ENCODE results near the gene GLCE.
"Not testable (repeated sequence)": the region's sequence is repeated elsewhere in the genome, so short reads cannot be mapped to it uniquely, and the experiment has no call there.

The GLCE gene

DNA sequence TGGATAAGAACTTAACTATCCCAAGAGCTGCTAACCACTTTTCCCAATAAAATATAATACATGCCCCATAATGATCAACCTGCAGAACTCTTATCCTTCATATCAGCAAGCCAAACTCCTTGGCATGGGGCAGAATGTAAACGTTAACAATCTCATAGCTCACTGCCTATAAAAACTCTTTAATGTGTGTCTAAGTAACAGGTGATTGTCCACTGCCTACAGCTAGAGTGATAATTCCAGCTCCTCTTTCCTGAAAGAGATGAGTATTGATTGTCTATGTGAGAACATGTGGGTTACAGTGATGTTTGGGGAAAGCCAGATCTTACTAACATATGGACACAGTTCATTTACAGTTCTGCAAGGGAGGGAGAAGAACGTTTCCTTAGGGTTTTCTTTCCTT lies 11.3 kb upstream of the GLCE start:
- DNase-seq (ENCODE audit: low read depth) = no peak
- no peak for TF ChIP-seq CTCF (IDR thresholded peaks at IDR 0.05; ENCODE audit: control insufficient read depth, insufficient read depth, low read depth, low read length, missing control alignments)
- H3K4me3 ChIP-seq (ENCODE audit: control insufficient read depth, low read depth, low read length) = no peak overlapping the region

GRCh38 chr15:69149803-69150202 lies 10.6 kb upstream of the GLCE start:
- no peak for DNase-seq (ENCODE audit: low read depth)
- no peak for TF ChIP-seq CTCF (IDR thresholded peaks at IDR 0.05; ENCODE audit: control insufficient read depth, insufficient read depth, low read depth, low read length, missing control alignments)

GRCh38 chr15:69150336-69150735 lies 10.1 kb upstream of the GLCE start:
- no peak for DNase-seq (ENCODE audit: low read depth)
- no peak for TF ChIP-seq CTCF (IDR thresholded peaks at IDR 0.05; ENCODE audit: control insufficient read depth, insufficient read depth, low read depth, low read length, missing control alignments)
- no peak overlapping the region for H3K4me3 ChIP-seq (ENCODE audit: control insufficient read depth, low read depth, low read length)

More at GRCh38 chr15:69149803-69150202, 10.6 kb upstream of the GLCE start:
- H3K4me3 ChIP-seq (ENCODE audit: control insufficient read depth, low read depth, low read length) = no peak overlapping the region

DNA sequence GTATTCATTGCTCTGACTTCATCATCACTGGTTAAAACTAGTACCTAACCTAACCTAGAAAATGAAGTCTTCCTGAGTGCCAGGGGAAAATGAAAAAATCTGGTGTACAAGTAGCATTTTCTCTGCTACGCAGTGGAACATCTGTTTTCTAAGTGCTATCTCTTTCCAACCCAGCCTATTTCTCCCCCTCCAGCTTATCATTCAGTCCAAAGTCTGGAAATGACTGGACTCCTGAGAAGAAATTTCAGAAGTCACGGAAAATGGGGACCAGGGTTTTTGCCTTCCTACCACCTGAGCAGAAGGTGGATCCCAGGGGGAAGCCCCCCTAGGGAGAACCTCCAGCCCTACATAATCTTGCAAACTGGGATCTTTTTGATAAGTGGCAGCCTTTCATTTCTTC lies 9.6 kb upstream of the GLCE start:
- DNase-seq (ENCODE audit: low read depth) = no peak
- no peak overlapping the region for H3K4me3 ChIP-seq (ENCODE audit: control insufficient read depth, low read depth, low read length)
- TF ChIP-seq CTCF (IDR thresholded peaks at IDR 0.05; ENCODE audit: control insufficient read depth, insufficient read depth, low read depth, low read length, missing control alignments) = no peak

- no peak overlapping the region for H3K4me3 ChIP-seq (ENCODE audit: control insufficient read depth, low read depth, low read length)
- DNase-seq (ENCODE audit: low read depth) = no peak
- no peak for TF ChIP-seq CTCF (IDR thresholded peaks at IDR 0.05; ENCODE audit: control insufficient read depth, insufficient read depth, low read depth, low read length, missing control alignments)
Measured at GRCh38 chr15:69153046-69153445, 7.4 kb upstream of the GLCE start.

GRCh38 chr15:69153587-69153986 lies 6.8 kb upstream of the GLCE start:
- H3K4me3 ChIP-seq (ENCODE audit: control insufficient read depth, low read depth, low read length); DNase-seq (ENCODE audit: low read depth): not testable (repeated sequence)

GRCh38 chr15:69154078-69154477 lies 6.4 kb upstream of the GLCE start:
- TF ChIP-seq CTCF (IDR thresholded peaks at IDR 0.05; ENCODE audit: control insufficient read depth, insufficient read depth, low read depth, low read length, missing control alignments) = no peak
- H3K4me3 ChIP-seq (ENCODE audit: control insufficient read depth, low read depth, low read length) = no peak overlapping the region
- no peak for DNase-seq (ENCODE audit: low read depth)

All from AG09309 (cell line).